ENCODE measurements around the gene PRPF31.

- TF ChIP-seq POLR2A (IDR thresholded peaks at IDR 0.05) (no peak), CTCF (IDR thresholded peaks at IDR 0.05) (no peak), EP300 (IDR thresholded peaks at IDR 0.05) (no peak)
These were observed 26.7 kb downstream of the PRPF31 start for GRCh38 chr19:54142166-54142780.
